Measurements from ENCODE around the gene ESYT3. TPM values are rescaled to one million over a fixed set of nuclear protein-coding genes. Genes with fewer than 3 reads are reported as not detected.

ESYT3 gene
- total and polyA plus RNA-seq, 3 donors from 2014 or later: 1.2 to 5.4 (median 5.2) TPM

DNA sequence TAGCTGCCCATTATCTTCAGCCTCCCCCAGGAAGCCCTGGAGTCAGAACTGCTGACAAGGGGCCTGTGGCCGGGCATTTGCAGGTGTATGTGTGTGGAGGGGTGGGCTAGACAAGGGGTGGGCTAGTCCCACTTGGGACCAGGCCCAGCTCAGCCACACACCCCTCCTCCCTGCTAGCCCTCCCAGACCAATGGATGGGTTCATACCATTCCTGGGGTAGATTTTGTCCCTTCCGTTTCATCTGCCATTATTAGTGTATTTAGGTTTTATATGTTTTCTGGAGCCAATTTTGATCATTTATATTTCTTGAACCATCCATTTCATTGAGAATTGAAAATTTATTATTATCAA, 43.9 kb upstream of the ESYT3 start:
- WGBS, 2 donors: 34 to 73% methylated on average over 2 of the region's 2 CpGs
- intact Hi-C loops (cut with DNase I; ENCODE audit: low total_unique reads): no loop called here

GRCh38 chr3:138394156-138394555, 40.3 kb upstream of the ESYT3 start:
- no peak for TF ChIP-seq POLR2A (IDR thresholded peaks at IDR 0.05)
- WGBS, 2 donors: 75 to 90% methylated on average over 4 of the region's 4 CpGs
- no peak for DNase-seq
- Histone ChIP-seq H3K4me3 (no peak overlapping the region), H3K36me3 (ENCODE audit: low read depth, missing control alignments) (no peaks in the 10 kb centered on the region), H3K9me3 (no peaks in the 10 kb centered on the region), H3K27ac (no peak overlapping the region), H3K4me1 (peaks cover 13% of the 10 kb centered on the region), H3K27me3 (no peaks in the 10 kb centered on the region)
- intact Hi-C loops (cut with DNase I; ENCODE audit: low total_unique reads): no loop called here

More for the DNA sequence above, 43.9 kb upstream of the ESYT3 start:
- Histone ChIP-seq H3K27ac (peak overlapping the region in 1 of 2 donors; percentile 83), H3K4me3 (no peak overlapping the region), H3K4me1 (peaks cover 13% of the 10 kb centered on the region), H3K27me3 (no peaks in the 10 kb centered on the region), H3K36me3 (ENCODE audit: low read depth, missing control alignments) (no peaks in the 10 kb centered on the region), H3K9me3 (no peaks in the 10 kb centered on the region)
- no peak for TF ChIP-seq CTCF (IDR thresholded peaks at IDR 0.05)
- no peak for TF ChIP-seq POLR2A (IDR thresholded peaks at IDR 0.05)
- no peak for DNase-seq

DNA sequence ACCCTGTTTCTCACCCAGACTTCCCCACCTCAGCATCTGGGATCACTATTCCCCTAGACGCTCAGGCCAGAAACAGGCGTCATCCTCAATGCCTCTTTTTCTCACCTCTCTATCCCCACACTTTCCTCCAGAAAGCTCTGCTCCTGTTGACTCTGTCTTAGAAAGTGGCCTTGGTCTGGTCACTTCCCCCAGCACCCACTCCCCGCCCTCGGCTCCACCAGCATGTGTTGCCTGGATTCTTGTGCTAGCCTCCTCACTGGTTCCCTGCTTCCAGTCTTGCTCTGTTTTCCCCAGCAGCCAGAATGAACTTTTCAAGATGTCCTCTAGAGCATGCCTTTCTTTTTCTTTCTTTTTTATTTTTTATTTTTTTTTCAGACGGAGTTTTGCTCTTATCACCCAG, 39.7 kb upstream of the ESYT3 start:
- 81 to 88% methylated on average over 5 of the region's 5 CpGs for WGBS, 2 donors
- no peaks in the 10 kb centered on the region for H3K27me3 ChIP-seq
- DNase-seq: no peak
- no peaks in the 10 kb centered on the region for H3K9me3 ChIP-seq
- intact Hi-C loops (cut with DNase I; ENCODE audit: low total_unique reads): no loop called here
- no peak overlapping the region for H3K27ac ChIP-seq
- no peak for TF ChIP-seq POLR2A (IDR thresholded peaks at IDR 0.05)
- no peak for TF ChIP-seq CTCF (IDR thresholded peaks at IDR 0.05)
- no peak overlapping the region for H3K4me3 ChIP-seq
- H3K4me1 ChIP-seq: peaks cover 10% of the 10 kb centered on the region
- H3K36me3 ChIP-seq (ENCODE audit: low read depth, missing control alignments): no peaks in the 10 kb centered on the region

- Histone ChIP-seq H3K27me3 (no peaks in the 10 kb centered on the region), H3K9me3 (no peaks in the 10 kb centered on the region), H3K4me1 (no peaks in the 10 kb centered on the region), H3K36me3 (ENCODE audit: low read depth, missing control alignments) (no peaks in the 10 kb centered on the region), H3K27ac (no peak overlapping the region), H3K4me3 (no peak overlapping the region)
- intact Hi-C loops (cut with DNase I; ENCODE audit: low total_unique reads): no loop called here
- TF ChIP-seq POLR2A (IDR thresholded peaks at IDR 0.05) (no peak), CTCF (IDR thresholded peaks at IDR 0.05) (no peak)
- 87 to 90% methylated on average over 6 to 12 of the region's 12 CpGs for WGBS, 2 donors
- DNase-seq: no peak
Measured at GRCh38 chr3:138395865-138396751, 38.3 kb upstream of the ESYT3 start.

DNA sequence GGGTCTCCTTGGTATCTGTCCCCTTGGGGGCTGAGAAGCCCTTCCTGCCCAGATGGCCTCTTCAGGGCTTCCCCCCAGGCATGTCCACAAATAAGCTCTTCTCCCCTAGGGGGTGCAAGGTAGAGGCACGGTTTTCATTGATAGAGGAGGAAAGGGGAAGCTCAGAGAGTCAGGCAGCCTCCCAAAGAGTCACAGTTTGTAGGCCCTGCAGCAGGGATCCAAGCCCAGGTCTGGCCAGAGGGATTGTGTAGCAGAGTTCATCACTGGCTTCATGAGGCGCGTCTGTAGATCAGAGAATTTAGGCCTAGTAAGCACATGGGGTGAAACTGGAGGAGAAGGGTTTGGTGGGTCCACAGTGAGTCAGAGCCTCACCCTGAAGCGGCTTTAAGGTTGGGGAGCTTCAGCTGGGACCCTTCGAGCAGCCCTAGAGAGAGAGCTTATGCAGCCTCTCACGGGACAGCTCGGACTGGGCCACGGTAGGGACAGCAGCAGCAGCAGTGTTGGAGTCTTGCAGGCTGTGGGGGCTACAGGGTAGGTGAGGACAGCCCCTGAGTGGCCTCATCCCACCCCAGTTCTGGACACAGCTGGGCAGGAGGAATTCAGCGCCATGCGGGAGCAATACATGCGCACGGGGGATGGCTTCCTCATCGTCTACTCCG, 37.5 kb upstream of the ESYT3 start:
- Histone ChIP-seq H3K4me1 (no peaks in the 10 kb centered on the region), H3K36me3 (ENCODE audit: low read depth, missing control alignments) (no peaks in the 10 kb centered on the region), H3K4me3 (no peak overlapping the region), H3K9me3 (no peaks in the 10 kb centered on the region), H3K27me3 (no peaks in the 10 kb centered on the region), H3K27ac (no peak overlapping the region)
- no peak for TF ChIP-seq CTCF (IDR thresholded peaks at IDR 0.05)
- no peak for TF ChIP-seq POLR2A (IDR thresholded peaks at IDR 0.05)
- no peak for DNase-seq
- 93 to 96% methylated on average over 11 to 14 of the region's 14 CpGs for WGBS, 2 donors
- intact Hi-C loops (cut with DNase I; ENCODE audit: low total_unique reads): no loop called here
